Gastroesophageal sphincter (tissue), 4 donors: ENCODE results near the gene PLCB4. TPM values are rescaled to one million over a fixed set of nuclear protein-coding genes. Genes with fewer than 3 reads are reported as not detected.

Experiments
- ATAC-seq: fragments of 150-250 bp; one replicate; pipeline ENCODE4 v1.9.1; 2016; ENCODE audit warnings: mild to moderate bottlenecking, moderate library complexity
- H3K27ac ChIP-seq, 4 donors: fragments of 200-600 bp; sonication (generic) in 3 of 4; 1 replicate in 3 of 4; 2 replicates in 1 of 4; pipeline ENCODE4 v1.5.1; 2016 to 2019
- H3K27me3 ChIP-seq: fragments of 200-600 bp; sonication (generic); one replicate; pipeline ENCODE4 v1.5.1; 2019
- H3K36me3 ChIP-seq, 2 donors: fragments of 200-600 bp; sonication (generic); one replicate each; pipeline ENCODE4 v1.5.1; 2019; ENCODE audit warnings: control low read depth in 1 of 2
- H3K4me1 ChIP-seq, 3 donors: fragments of 200-600 bp; sonication (generic); 1 replicate in 2 of 3; 2 replicates in 1 of 3; pipeline ENCODE4 v1.5.1; 2016 to 2019; ENCODE audit warnings: control low read depth in 2 of 3
- H3K4me3 ChIP-seq, 2 donors: fragments of 200-600 bp; sonication (generic); one replicate each; pipeline ENCODE4 v1.5.1; 2019; ENCODE audit warnings: mild to moderate bottlenecking in 1 of 2, moderate library complexity in 1 of 2
- H3K9me3 ChIP-seq, 3 donors: fragments of 200-600 bp; sonication (generic); one replicate each; pipeline ENCODE4 v1.5.1; 2017 to 2019; ENCODE audit warnings: control low read depth in 2 of 3
- CTCF ChIP-seq, 4 experiments: fragments of 200-600 bp in 2 of 4; fragments of 450-650 bp in 2 of 4; sonication (generic) in 1 of 4; IDR thresholded peaks; one replicate each; pipeline ENCODE4 v1.5.1; 2017 to 2019; ENCODE audit warnings: antibody characterized with exemption in 4 of 4, mild to moderate bottlenecking in 2 of 4, moderate library complexity in 2 of 4
- EP300 ChIP-seq: sonication (generic); formaldehyde crosslinking; IDR thresholded peaks from one replicate; pipeline ENCODE4 v1.6.1; 2017; ENCODE audit warnings: antibody characterized with exemption, mild to moderate bottlenecking
- POLR2A ChIP-seq, 2 donors: fragments of 450-650 bp; IDR thresholded peaks; one replicate each; pipeline ENCODE4 v1.6.1; 2017; ENCODE audit warnings: antibody characterized with exemption in 2 of 2, mild to moderate bottlenecking in 2 of 2, moderate library complexity in 1 of 2
- POLR2AphosphoS5 ChIP-seq: sonication (generic); formaldehyde crosslinking; IDR thresholded peaks from one replicate; pipeline ENCODE4 v1.6.1; 2017; ENCODE audit warnings: antibody characterized with exemption
- WGBS, 2 donors: methylation state at CpG; one replicate each; pipeline ENCODE4 v1.1.5; 2018; ENCODE audit warnings: low coverage in 1 of 2; 5-methylcytosine and 5-hydroxymethylcytosine counted together
- total RNA-seq, 4 donors: library from RNA; depleted of rRNA; stranded (reverse); fragments of >200 nt; gene quantifications; one replicate each; pipeline ENCODE4 v1.1.0, GENCODE V29; 2016

PLCB4 gene
- total RNA-seq, 4 donors from 2014 or later: 21.9 to 109 (median 59.1) TPM

GRCh38 chr20:9392892-9393857, 324.3 kb downstream of the PLCB4 start:
- no peaks in the 10 kb centered on the region for H3K9me3 ChIP-seq
- no peak for TF ChIP-seq EP300
- TF ChIP-seq CTCF (IDR thresholded peaks at IDR 0.05): peak; percentile 73 to 86 (median 76)
- TF ChIP-seq POLR2AphosphoS5: peak; percentile 7
- 38 to 65% methylated on average over 3 to 4 of the region's 4 CpGs for WGBS, 2 donors
- no peak overlapping the region for H3K27ac ChIP-seq
- peaks cover 0 to 35% of the 10 kb centered on the region in 2 donors for H3K36me3 ChIP-seq
- peak; percentile 85 for ATAC-seq
- H3K4me3 ChIP-seq: no peak overlapping the region
- H3K27me3 ChIP-seq: no peaks in the 10 kb centered on the region
- peaks cover 3 to 35% (median 4%) of the 10 kb centered on the region in 3 donors for H3K4me1 ChIP-seq

GRCh38 chr20:9395971-9396370, 327.1 kb downstream of the PLCB4 start:
- Histone ChIP-seq H3K4me3 (no peak overlapping the region), H3K36me3 (peaks cover 0 to 37% of the 10 kb centered on the region in 2 donors), H3K4me1 (peaks cover 0 to 23% (median 3%) of the 10 kb centered on the region in 3 donors), H3K9me3 (no peaks in the 10 kb centered on the region), H3K27me3 (no peaks in the 10 kb centered on the region), H3K27ac (no peak overlapping the region)
- no peak for ATAC-seq
- no peak for TF ChIP-seq CTCF (IDR thresholded peaks at IDR 0.05)
- no peak for TF ChIP-seq POLR2AphosphoS5
- TF ChIP-seq POLR2A (IDR thresholded peaks at IDR 0.05): no peak
- TF ChIP-seq EP300: no peak
- 46 to 67% methylated on average over 1 of the region's 1 CpG for WGBS, 2 donors

- H3K27me3 ChIP-seq: no peaks in the 10 kb centered on the region
- H3K4me1 ChIP-seq: peaks cover 0 to 4% (median 0%) of the 10 kb centered on the region in 3 donors
- H3K9me3 ChIP-seq: no peaks in the 10 kb centered on the region
- peaks cover 1 to 51% of the 10 kb centered on the region in 2 donors for H3K36me3 ChIP-seq
- H3K27ac ChIP-seq: no peak overlapping the region
- TF ChIP-seq EP300 (no peak), POLR2AphosphoS5 (no peak)
- 69 to 77% methylated on average over 3 to 6 of the region's 8 CpGs for WGBS, 2 donors
- peak; percentile 53 for ATAC-seq
- H3K4me3 ChIP-seq: no peak overlapping the region
These were observed 329.0 kb downstream of the PLCB4 start for GRCh38 chr20:9397928-9398327.

GRCh38 chr20:9398882-9399281, 330.0 kb downstream of the PLCB4 start:
- H3K4me1 ChIP-seq: no peaks in the 10 kb centered on the region
- no peak for TF ChIP-seq CTCF (IDR thresholded peaks at IDR 0.05)
- TF ChIP-seq POLR2A (IDR thresholded peaks at IDR 0.05): no peak
- no peak for TF ChIP-seq EP300
- no peak for TF ChIP-seq POLR2AphosphoS5
- no peaks in the 10 kb centered on the region for H3K27me3 ChIP-seq
- H3K36me3 ChIP-seq: peaks cover 7 to 61% of the 10 kb centered on the region in 2 donors
- H3K4me3 ChIP-seq: no peak overlapping the region
- no peak for ATAC-seq
- 77 to 89% methylated on average over 3 to 4 of the region's 4 CpGs for WGBS, 2 donors
- no peaks in the 10 kb centered on the region for H3K9me3 ChIP-seq
- H3K27ac ChIP-seq: no peak overlapping the region

GRCh38 chr20:9399322-9399721, 330.4 kb downstream of the PLCB4 start:
- Histone ChIP-seq H3K4me3 (no peak overlapping the region), H3K36me3 (peaks cover 7 to 65% of the 10 kb centered on the region in 2 donors), H3K4me1 (no peaks in the 10 kb centered on the region), H3K27me3 (no peaks in the 10 kb centered on the region), H3K9me3 (no peaks in the 10 kb centered on the region), H3K27ac (no peak overlapping the region)
- WGBS, 2 donors: 80% methylated on average over 1 of the region's 1 CpG; no CpG with 5 or more reads in 1 of the 2 donors
- no peak for TF ChIP-seq EP300
- TF ChIP-seq POLR2AphosphoS5: no peak
- no peak for TF ChIP-seq POLR2A (IDR thresholded peaks at IDR 0.05)
- no peak for TF ChIP-seq CTCF (IDR thresholded peaks at IDR 0.05)
- ATAC-seq: no peak
